Panc1 (cell line): ENCODE results near the gene NEK4. TPM values are rescaled to one million over a fixed set of nuclear protein-coding genes. Genes with fewer than 3 reads are reported as not detected.
A peak's percentile ranks its signal among the peaks of the same experiment; 100 is the strongest.

Experiments used
- ATAC-seq: fragments of 200-7000 bp; cut with Tn5 transposase; 2 replicates; pipeline ENCODE4 v1.9.1; 2020; ENCODE audit warnings: mild to moderate bottlenecking, moderate library complexity
- Bru-seq: library from RNA; stranded (reverse); fragments of 400-500 nt; gene quantifications from one replicate; lab custom pipeline; 2021; lab: Mats Ljungman, UMichigan
- BruChase-seq, 2 experiments: library from RNA; stranded (reverse); fragments of 400-500 nt; gene quantifications; one replicate each; lab custom pipeline; 2021; lab: Mats Ljungman, UMichigan
- BruUV-seq: library from RNA; stranded (reverse); fragments of 400-500 nt; replicated peaks from 2 replicates; lab custom pipeline; 2021; lab: Mats Ljungman, UMichigan
- CTCF ChIA-PET: fragments of 300-600 bp; sonication (Branson Sonifier 250); formaldehyde crosslinking; loops from one replicate; lab custom pipeline; 2022; ENCODE audit warnings: antibody characterized with exemption; lab: Charles Lee
- POLR2A ChIA-PET: fragments of 300-600 bp; sonication (Branson Sonifier 250); formaldehyde crosslinking; loops from one replicate; lab custom pipeline; 2022; ENCODE audit warnings: antibody characterized with exemption; lab: Charles Lee
- DNase-seq: peaks from one replicate; pipeline ENCODE4 v3.0.0-alpha.2; 2010; ENCODE audit warnings: low read depth, low spot score
- H3K27ac ChIP-seq: 2 replicates; pipeline ENCODE4 v1.5.1; 2011; ENCODE audit warnings: mild to moderate bottlenecking, low read length, inconsistent platforms
- H3K27me3 ChIP-seq: fragments of 200-500 bp; sonication (Bioruptor generic); 2 replicates; pipeline ENCODE4 v1.6.0; 2014; ENCODE audit warnings: low read length, inconsistent platforms; ENCODE audit not compliant: control insufficient read depth, insufficient read depth
- H3K36me3 ChIP-seq: fragments of 200-500 bp; sonication (Bioruptor generic); 2 replicates; pipeline ENCODE4 v1.5.1; 2014; ENCODE audit warnings: inconsistent platforms, mild to moderate bottlenecking, low read length, moderate library complexity; ENCODE audit not compliant: control insufficient read depth, insufficient read depth
- H3K4me1 ChIP-seq: 2 replicates; pipeline ENCODE4 v1.5.1; 2011; ENCODE audit warnings: inconsistent platforms, mild to moderate bottlenecking, low read length, moderate library complexity; ENCODE audit not compliant: control insufficient read depth, insufficient read depth
- H3K4me3 ChIP-seq, 2 experiments: 2 replicates each; pipeline ENCODE4 v1.5.1; 2011 to 2012; ENCODE audit warnings: low read depth in 2 of 2, low read length in 2 of 2, mild to moderate bottlenecking in 2 of 2, inconsistent platforms in 1 of 2, moderate library complexity in 1 of 2
- H3K9me3 ChIP-seq: fragments of 200-500 bp; sonication (Bioruptor generic); 2 replicates; pipeline ENCODE4 v1.5.1; 2014; ENCODE audit warnings: low read depth, mild to moderate bottlenecking, inconsistent platforms, low read length, moderate library complexity; ENCODE audit not compliant: control insufficient read depth, insufficient read depth
- CTCF ChIP-seq: fragments of 450-650 bp; IDR thresholded peaks from 2 replicates; pipeline ENCODE4 v1.5.1; 2017; ENCODE audit warnings: mild to moderate bottlenecking
- POLR2AphosphoS5 ChIP-seq: IDR thresholded peaks from 2 replicates; pipeline ENCODE4 v1.6.1; 2012; ENCODE audit warnings: mild to moderate bottlenecking, low read depth, low read length, moderate library complexity
- REST ChIP-seq, 2 experiments: IDR thresholded peaks; 2 replicates each; pipeline ENCODE4 v1.6.1; 2011 to 2012; ENCODE audit warnings: low read depth in 2 of 2, control low read depth in 1 of 2, low read length in 1 of 2, mild to moderate bottlenecking in 1 of 2, moderate library complexity in 1 of 2; ENCODE audit not compliant: insufficient read depth in 1 of 2
- SIN3A ChIP-seq: IDR thresholded peaks from 2 replicates; pipeline ENCODE4 v1.6.1; 2012; ENCODE audit warnings: low read depth, mild to moderate bottlenecking, low read length, moderate library complexity, borderline replicate concordance; ENCODE audit not compliant: insufficient read depth
- TCF7L2 ChIP-seq: IDR thresholded peaks from 2 replicates; pipeline ENCODE4 v1.6.1; 2011; ENCODE audit warnings: mild to moderate bottlenecking, low read depth, low read length, inconsistent platforms
- in situ Hi-C: cut with HindIII; loops from 2 replicates; pipeline ENCODE4 v1.10.0; 2016; ENCODE audit warnings: low sequenced_read_pairs, low pct_unique_long_range_greater_than_20kb
- intact Hi-C: fragments of 100-400 bp; cut with micrococcal nuclease; formaldehyde crosslinking; loops from one replicate; pipeline ENCODE4 v1.10.0; 2022; ENCODE audit not compliant: unreplicated experiment
- long read RNA-seq: library from polyadenylated mRNA; unstranded; transcript quantifications from one replicate; pipeline ENCODE4 v2.0.0, GENCODE V29; 2021; ENCODE audit not compliant: unreplicated experiment
- polyA plus RNA-seq: library from polyadenylated mRNA; unstranded; fragments of >200 nt; gene quantifications from one replicate; pipeline ENCODE4 v1.2.1, GENCODE V29; 2012; ENCODE audit warnings: missing spikeins; ENCODE audit not compliant: insufficient read length
- total RNA-seq: library from RNA; stranded (reverse); gene quantifications from one replicate; pipeline ENCODE4 v1.2.1, GENCODE V29; 2021; ENCODE audit not compliant: unreplicated experiment

The NEK4 gene
- total RNA-seq (22.9 TPM), Bru-seq, nascent RNA (percentile 61 among the genes with signal in this experiment), BruChase-seq, experiment 1, labeled RNA remaining after a 2-hour chase (percentile 65 among the genes with signal in this experiment), BruChase-seq, experiment 2, labeled RNA remaining after a 6-hour chase (percentile 75 among the genes with signal in this experiment)
- 12.7 TPM for polyA plus RNA-seq
- long read RNA-seq, full-length matches to known transcripts = 9 of 25 reads
- long read RNA-seq, partial matches to known transcripts = 2 of 25 reads
- long read RNA-seq, other reads (novel, unspliced or antisense) = 14 of 25 reads

- H3K36me3 ChIP-seq = peaks cover 7% of the 10 kb centered on the region; the same call in 1 of the 2 replicates
- no TSS peak for BruUV-seq
- peaks cover 12% of the 10 kb centered on the region for H3K4me1 ChIP-seq
- no peaks in the 10 kb centered on the region for H3K9me3 ChIP-seq
- DNase-seq = peak; percentile 36
- intact Hi-C loops (no loop called here), in situ Hi-C loops (no loop called here)
- ChIA-PET POLR2A (interaction anchor here (0.6 to 0.7 kb wide), 2 partner anchors 17 to 65 kb away, joined by 3 to 9 read pairs; partner anchors contain the start of gene SPCS1), CTCF (no interaction called here)
- ATAC-seq = peak; percentile 100
- H3K4me3 ChIP-seq = peak within 1 kb of the TSS; percentile 62 to 84
- peak within 1 kb of the TSS; percentile 94 for H3K27ac ChIP-seq
- TF ChIP-seq POLR2AphosphoS5 (peak; percentile 84), TCF7L2 (no peak), CTCF (no peak), REST (IDR thresholded peaks at IDR 0.05; ENCODE audit: insufficient read depth in 1 of 2, low read depth in 2 of 2, low read length in 1 of 2) (no peak), SIN3A (peak; percentile 57; the same call in 1 of the 2 replicates)
- no peaks in the 10 kb centered on the region for H3K27me3 ChIP-seq
These were observed at the start of gene NEK4 for GRCh38 chr3:52770496-52771333. Gene NEK4 (minus strand): TSS chr3:52770940. CDS start chr3:52770746, 194 bp downstream.

- POLR2A ChIA-PET = no interaction called here
- no peak overlapping the region for H3K4me3 ChIP-seq
- ATAC-seq (no peak), DNase-seq (no peak)
- TF ChIP-seq TCF7L2 (no peak), POLR2AphosphoS5 (no peak), CTCF (no peak), REST (IDR thresholded peaks at IDR 0.05; ENCODE audit: insufficient read depth in 1 of 2, low read depth in 2 of 2, low read length in 1 of 2) (no peak), SIN3A (no peak)
- no peaks in the 10 kb centered on the region for H3K4me1 ChIP-seq
- H3K9me3 ChIP-seq = no peaks in the 10 kb centered on the region
- BruUV-seq = no TSS peak
- in situ Hi-C loops = no loop called here
- no peaks in the 10 kb centered on the region for H3K36me3 ChIP-seq
- H3K27me3 ChIP-seq = no peaks in the 10 kb centered on the region
- intact Hi-C loops = loop anchor here (10.0 kb wide), 1 partner anchor 75 kb away; no protein-coding TSS in a partner anchor
- CTCF ChIA-PET = interaction anchor here (0.7 kb wide), 1 partner anchor 10 kb away, joined by 3 read pairs; no protein-coding TSS in a partner anchor
- H3K27ac ChIP-seq = no peak overlapping the region
These were observed 49.2 kb upstream of the NEK4 start for GRCh38 chr3:52819936-52820335.
